ENCODE data around the gene ADAMTS12.

- TF ChIP-seq CTCF (conservative IDR thresholded peaks at IDR 0.05; ENCODE audit: low read length), result no peak
- no peak for TF ChIP-seq EZH2phosphoT487 (IDR thresholded peaks at IDR 0.05; ENCODE audit: borderline replicate concordance, low read depth, low read length)
Measured at GRCh38 chr5:33927685-33928084, 35.9 kb upstream of the ADAMTS12 start.

All from OCI-LY7 (cell line).